ENCODE measurements around the gene TMEM220.
A peak's percentile ranks its signal among the peaks of the same experiment; 100 is the strongest.

TMEM220 gene

GRCh38 chr17:10729334-10730193 is at the start of gene TMEM220:
Gene TMEM220, minus strand, starts transcription at chr17:10730023. Its CDS starts 172 bp downstream, at chr17:10729851.
- DNase-seq (ENCODE audit: low read depth) = peak; percentile 8

GRCh38 chr17:10779609-10780008 is 49.8 kb upstream of the TMEM220 start:
- no peak for DNase-seq (ENCODE audit: low read depth)

GRCh38 chr17:10777890-10778289 is 48.1 kb upstream of the TMEM220 start:
- DNase-seq (ENCODE audit: low read depth) = no peak

- DNase-seq (ENCODE audit: low read depth) = no peak
Measured at GRCh38 chr17:10777131-10777807, 47.4 kb upstream of the TMEM220 start.

- no peak for DNase-seq (ENCODE audit: low read depth)
Measured at GRCh38 chr17:10776381-10776780, 46.6 kb upstream of the TMEM220 start.

GRCh38 chr17:10775740-10776356 is 46.0 kb upstream of the TMEM220 start:
- no peak for DNase-seq (ENCODE audit: low read depth)

- no peak for DNase-seq (ENCODE audit: low read depth)
Measured at GRCh38 chr17:10775058-10775457, 45.2 kb upstream of the TMEM220 start.

GRCh38 chr17:10773391-10773790 is 43.6 kb upstream of the TMEM220 start:
- DNase-seq (ENCODE audit: low read depth) = no peak

GRCh38 chr17:10772425-10773380 is 42.9 kb upstream of the TMEM220 start:
- no peak for DNase-seq (ENCODE audit: low read depth)

GRCh38 chr17:10771148-10771547 is 41.3 kb upstream of the TMEM220 start:
- DNase-seq (ENCODE audit: low read depth) = no peak

GRCh38 chr17:10769840-10770239 is 40.0 kb upstream of the TMEM220 start:
- no peak for DNase-seq (ENCODE audit: low read depth)

GRCh38 chr17:10768750-10769251 is 39.0 kb upstream of the TMEM220 start:
- no peak for DNase-seq (ENCODE audit: low read depth)

GRCh38 chr17:10767232-10767631 is 37.4 kb upstream of the TMEM220 start:
- no peak for DNase-seq (ENCODE audit: low read depth)

- DNase-seq (ENCODE audit: low read depth) = no peak
Measured at GRCh38 chr17:10762037-10762436, 32.2 kb upstream of the TMEM220 start.

GRCh38 chr17:10761281-10761680 is 31.5 kb upstream of the TMEM220 start:
- DNase-seq (ENCODE audit: low read depth) = no peak

- DNase-seq (ENCODE audit: low read depth) = no peak
Measured at GRCh38 chr17:10758062-10758461, 28.2 kb upstream of the TMEM220 start.

- no peak for DNase-seq (ENCODE audit: low read depth)
Measured at GRCh38 chr17:10757647-10758046, 27.8 kb upstream of the TMEM220 start.

- DNase-seq (ENCODE audit: low read depth) = no peak
Measured at GRCh38 chr17:10757067-10757466, 27.2 kb upstream of the TMEM220 start.

- no peak for DNase-seq (ENCODE audit: low read depth)
Measured at GRCh38 chr17:10756619-10757018, 26.8 kb upstream of the TMEM220 start.

- DNase-seq (ENCODE audit: low read depth) = no peak
Measured at GRCh38 chr17:10756185-10756584, 26.4 kb upstream of the TMEM220 start.

GRCh38 chr17:10755592-10756127 is 25.8 kb upstream of the TMEM220 start:
- no peak for DNase-seq (ENCODE audit: low read depth)

All from HS-5 (cell line).